Activated CD8-positive, alpha-beta memory T cell treated with anti-CD3 and anti-CD28 coated beads for 24 hours (primary cell): ENCODE measurements around the gene TCF7L2.

Experiments used
- DNase-seq: peaks from one replicate; pipeline ENCODE4 v3.0.0-alpha.2; 2020

Gene TCF7L2

GRCh38 chr10:113187063-113187777 lies 237.2 kb downstream of the TCF7L2 start:
- DNase-seq, result no peak

GRCh38 chr10:113199459-113199858 lies 249.4 kb downstream of the TCF7L2 start:
- no peak for DNase-seq

- no peak for DNase-seq
These were observed 252.0 kb downstream of the TCF7L2 start for GRCh38 chr10:113202011-113202410.

GRCh38 chr10:113207924-113208323 lies 257.9 kb downstream of the TCF7L2 start:
- DNase-seq, result no peak

- no peak for DNase-seq
These were observed 263.0 kb downstream of the TCF7L2 start for GRCh38 chr10:113213035-113213434.

GRCh38 chr10:113214331-113214730 lies 264.3 kb downstream of the TCF7L2 start:
- no peak for DNase-seq

GRCh38 chr10:113216102-113216501 lies 266.1 kb downstream of the TCF7L2 start:
- DNase-seq, result no peak
